ENCODE results near the gene GMIP.

GMIP gene

GRCh38 chr19:19584356-19584755 lies 59.1 kb downstream of the GMIP start:
- Histone ChIP-seq H3K79me2 (no peaks in the 10 kb centered on the region), H3K9ac (no peak overlapping the region), H3K27me3 (ENCODE audit: control insufficient read depth, insufficient read depth, low read length) (no peaks in the 10 kb centered on the region), H2AFZ (no peak overlapping the region), H3K27ac (no peak overlapping the region), H3K9me3 (ENCODE audit: control insufficient read depth, low read length) (no peaks in the 10 kb centered on the region), H3K4me1 (no peaks in the 10 kb centered on the region), H3K36me3 (ENCODE audit: control insufficient read depth, insufficient read depth, low read length) (no peaks in the 10 kb centered on the region), H3K4me3 (ENCODE audit: low read depth, low read length) (no peak overlapping the region), H3K4me2 (ENCODE audit: low read length) (no peak overlapping the region)
- no peak for TF ChIP-seq CTCF (IDR thresholded peaks at IDR 0.05)

- Histone ChIP-seq H3K27ac (no peak overlapping the region), H3K36me3 (ENCODE audit: control insufficient read depth, insufficient read depth, low read length) (no peaks in the 10 kb centered on the region), H3K9me3 (ENCODE audit: control insufficient read depth, low read length) (no peaks in the 10 kb centered on the region), H3K9ac (no peak overlapping the region), H3K4me1 (no peaks in the 10 kb centered on the region), H3K4me2 (ENCODE audit: low read length) (no peak overlapping the region), H3K4me3 (ENCODE audit: low read depth, low read length) (no peak overlapping the region), H3K79me2 (no peaks in the 10 kb centered on the region), H2AFZ (no peak overlapping the region), H3K27me3 (ENCODE audit: control insufficient read depth, insufficient read depth, low read length) (no peaks in the 10 kb centered on the region)
- no peak for TF ChIP-seq CTCF (IDR thresholded peaks at IDR 0.05)
These were observed 61.0 kb downstream of the GMIP start for GRCh38 chr19:19582471-19582870.

GRCh38 chr19:19581391-19581790 lies 62.1 kb downstream of the GMIP start:
- H3K79me2 ChIP-seq: no peaks in the 10 kb centered on the region
- H2AFZ ChIP-seq: no peak overlapping the region
- H3K27ac ChIP-seq: no peak overlapping the region
- no peaks in the 10 kb centered on the region for H3K36me3 ChIP-seq (ENCODE audit: control insufficient read depth, insufficient read depth, low read length)
- no peaks in the 10 kb centered on the region for H3K9me3 ChIP-seq (ENCODE audit: control insufficient read depth, low read length)
- H3K9ac ChIP-seq: no peak overlapping the region
- no peaks in the 10 kb centered on the region for H3K4me1 ChIP-seq
- TF ChIP-seq CTCF (IDR thresholded peaks at IDR 0.05): no peak
- H3K4me3 ChIP-seq (ENCODE audit: low read depth, low read length): no peak overlapping the region
- no peaks in the 10 kb centered on the region for H3K27me3 ChIP-seq (ENCODE audit: control insufficient read depth, insufficient read depth, low read length)
- no peak overlapping the region for H3K4me2 ChIP-seq (ENCODE audit: low read length)

- Histone ChIP-seq H3K4me3 (ENCODE audit: low read depth, low read length) (no peak overlapping the region), H3K9ac (no peak overlapping the region), H3K4me1 (no peaks in the 10 kb centered on the region), H3K27me3 (ENCODE audit: control insufficient read depth, insufficient read depth, low read length) (no peaks in the 10 kb centered on the region), H2AFZ (no peak overlapping the region), H3K36me3 (ENCODE audit: control insufficient read depth, insufficient read depth, low read length) (no peaks in the 10 kb centered on the region), H3K79me2 (no peaks in the 10 kb centered on the region), H3K4me2 (ENCODE audit: low read length) (no peak overlapping the region), H3K27ac (no peak overlapping the region), H3K9me3 (ENCODE audit: control insufficient read depth, low read length) (no peaks in the 10 kb centered on the region)
- TF ChIP-seq CTCF (IDR thresholded peaks at IDR 0.05): no peak
These were observed 63.0 kb downstream of the GMIP start for GRCh38 chr19:19580418-19580817.

- H3K4me1 ChIP-seq: no peaks in the 10 kb centered on the region
- no peak overlapping the region for H2AFZ ChIP-seq
- H3K36me3 ChIP-seq (ENCODE audit: control insufficient read depth, insufficient read depth, low read length): no peaks in the 10 kb centered on the region
- H3K9me3 ChIP-seq (ENCODE audit: control insufficient read depth, low read length): no peaks in the 10 kb centered on the region
- no peaks in the 10 kb centered on the region for H3K27me3 ChIP-seq (ENCODE audit: control insufficient read depth, insufficient read depth, low read length)
- no peaks in the 10 kb centered on the region for H3K79me2 ChIP-seq
- no peak overlapping the region for H3K9ac ChIP-seq
- H3K4me2 ChIP-seq (ENCODE audit: low read length): no peak overlapping the region
- no peak overlapping the region for H3K4me3 ChIP-seq (ENCODE audit: low read depth, low read length)
- H3K27ac ChIP-seq: no peak overlapping the region
- TF ChIP-seq CTCF (IDR thresholded peaks at IDR 0.05): no peak
These were observed 63.7 kb downstream of the GMIP start for GRCh38 chr19:19579533-19580361.

All from parathyroid adenoma (tissue), 2 donors.